Measurements from ENCODE around the gene MYEOV. TPM values are rescaled to one million over a fixed set of nuclear protein-coding genes. Genes with fewer than 3 reads are reported as not detected.

Gene MYEOV
- total RNA-seq, 1 donor from 2014 or later = 0.48 TPM

GRCh38 chr11:69265911-69266510 is 27.9 kb upstream of the MYEOV start:
- DNase-seq (ENCODE audit: low spot score) = no peak

GRCh38 chr11:69267395-69267805 is 26.6 kb upstream of the MYEOV start:
- DNase-seq (ENCODE audit: low spot score) = no peak

- DNase-seq (ENCODE audit: low spot score) = no peak
Measured at GRCh38 chr11:69268911-69269310, 25.0 kb upstream of the MYEOV start.

- DNase-seq (ENCODE audit: low spot score) = no peak
Measured at GRCh38 chr11:69269388-69269787, 24.6 kb upstream of the MYEOV start.

GRCh38 chr11:69269926-69270697 is 23.8 kb upstream of the MYEOV start:
- no peak for DNase-seq (ENCODE audit: low spot score)

GRCh38 chr11:69270941-69271340 is 23.0 kb upstream of the MYEOV start:
- no peak for DNase-seq (ENCODE audit: low spot score)

- DNase-seq (ENCODE audit: low spot score) = no peak
Measured at GRCh38 chr11:69272055-69272454, 21.9 kb upstream of the MYEOV start.

- no peak for DNase-seq (ENCODE audit: low spot score)
Measured at GRCh38 chr11:69272831-69273485, 21.0 kb upstream of the MYEOV start.

- no peak for DNase-seq (ENCODE audit: low spot score)
Measured at GRCh38 chr11:69273571-69273970, 20.4 kb upstream of the MYEOV start.

- peak; percentile 30 for DNase-seq (ENCODE audit: low spot score)
Measured at GRCh38 chr11:69274531-69275016, 19.4 kb upstream of the MYEOV start.

GRCh38 chr11:69275178-69275577 is 18.8 kb upstream of the MYEOV start:
- no peak for DNase-seq (ENCODE audit: low spot score)

- no peak for DNase-seq (ENCODE audit: low spot score)
Measured at GRCh38 chr11:69276165-69276564, 17.8 kb upstream of the MYEOV start.

GRCh38 chr11:69277074-69277809 is 16.7 kb upstream of the MYEOV start:
- DNase-seq (ENCODE audit: low spot score) = no peak

- no peak for DNase-seq (ENCODE audit: low spot score)
Measured at GRCh38 chr11:69278091-69278867, 15.7 kb upstream of the MYEOV start.

GRCh38 chr11:69280451-69280850 is 13.5 kb upstream of the MYEOV start:
- no peak for DNase-seq (ENCODE audit: low spot score)

GRCh38 chr11:69280994-69281393 is 13.0 kb upstream of the MYEOV start:
- DNase-seq (ENCODE audit: low spot score) = no peak

- no peak for DNase-seq (ENCODE audit: low spot score)
Measured at GRCh38 chr11:69283446-69283845, 10.5 kb upstream of the MYEOV start.

GRCh38 chr11:69284081-69284511 is 9.9 kb upstream of the MYEOV start:
- DNase-seq (ENCODE audit: low spot score) = no peak

- DNase-seq (ENCODE audit: low spot score) = no peak
Measured at GRCh38 chr11:69285091-69285490, 8.9 kb upstream of the MYEOV start.

GRCh38 chr11:69285766-69286165 is 8.2 kb upstream of the MYEOV start:
- no peak for DNase-seq (ENCODE audit: low spot score)
